RPMI7951 (cell line): ENCODE data around the gene ZNRF1. TPM values are rescaled to one million over a fixed set of nuclear protein-coding genes. Genes with fewer than 3 reads are reported as not detected.
A peak's percentile ranks its signal among the peaks of the same experiment; 100 is the strongest.
"Not testable (repeated sequence)": the region's sequence is repeated elsewhere in the genome, so short reads cannot be mapped to it uniquely, and the experiment has no call there.

Experiments
- DNase-seq: peaks from one replicate; pipeline ENCODE4 v3.0.0-alpha.2; 2012; ENCODE audit warnings: low read depth
- total RNA-seq: library from RNA; depleted of rRNA; stranded (reverse); fragments of >200 nt; shearing (Covaris generic); gene quantifications from 2 replicates; pipeline ENCODE4 v1.2.3, GENCODE V29; 2014

ZNRF1 gene
- total RNA-seq, 1 experiment from 2014 or later: 12.0 TPM

DNA sequence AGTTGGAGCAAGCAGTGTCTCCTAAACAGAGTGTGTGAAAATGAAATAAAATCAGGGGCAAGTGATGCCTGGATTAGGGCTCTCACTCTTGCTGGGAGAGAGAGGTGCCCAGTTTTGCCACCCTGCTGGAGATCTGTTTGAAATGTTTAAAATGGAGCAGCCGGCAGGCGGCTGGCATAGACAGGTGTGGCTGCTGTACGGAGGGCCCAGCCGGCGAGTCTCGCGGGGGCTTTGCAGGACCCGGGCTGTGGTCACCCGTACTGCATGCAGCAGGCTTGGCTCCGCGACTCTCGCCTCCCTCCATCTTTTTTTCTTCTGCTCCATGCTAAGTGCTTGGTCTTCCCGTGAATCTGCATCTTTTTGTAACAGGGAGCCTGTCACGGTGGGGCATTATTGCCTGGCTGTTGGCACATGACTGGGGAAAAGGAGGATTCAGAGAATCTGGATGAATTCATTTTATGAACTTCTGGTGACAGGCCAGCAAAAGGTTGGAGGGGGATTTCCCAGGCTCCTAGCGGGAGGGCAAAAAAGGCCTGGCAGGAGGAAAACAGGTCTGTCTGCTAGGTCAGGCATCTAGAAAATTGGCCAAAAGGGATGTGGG lies 1.8 kb downstream of the ZNRF1 start:
- peak; percentile 29 for DNase-seq

- DNase-seq: no peak
Observed at GRCh38 chr16:75002474-75002873, 3.6 kb downstream of the ZNRF1 start.

DNA sequence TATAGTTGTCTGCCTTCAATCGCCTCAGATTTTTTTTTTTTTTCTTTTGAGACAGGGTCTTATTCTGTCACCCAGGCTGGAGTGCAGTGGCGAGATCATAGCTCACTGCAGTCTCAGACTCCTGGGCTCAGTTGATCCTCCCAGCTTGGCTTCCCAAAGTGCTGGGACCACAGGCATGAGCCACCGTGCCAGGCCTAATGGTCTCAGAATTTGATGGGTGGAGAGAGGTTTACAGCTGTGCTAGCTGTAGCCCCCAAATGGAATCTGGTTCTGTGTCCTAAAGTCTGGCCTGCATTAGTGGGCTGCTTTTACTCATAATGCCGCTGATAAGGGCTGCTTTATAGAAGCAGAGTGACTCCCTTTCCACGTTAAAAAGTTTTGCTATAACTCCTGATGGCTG lies 5.1 kb downstream of the ZNRF1 start:
- DNase-seq: no peak

DNA sequence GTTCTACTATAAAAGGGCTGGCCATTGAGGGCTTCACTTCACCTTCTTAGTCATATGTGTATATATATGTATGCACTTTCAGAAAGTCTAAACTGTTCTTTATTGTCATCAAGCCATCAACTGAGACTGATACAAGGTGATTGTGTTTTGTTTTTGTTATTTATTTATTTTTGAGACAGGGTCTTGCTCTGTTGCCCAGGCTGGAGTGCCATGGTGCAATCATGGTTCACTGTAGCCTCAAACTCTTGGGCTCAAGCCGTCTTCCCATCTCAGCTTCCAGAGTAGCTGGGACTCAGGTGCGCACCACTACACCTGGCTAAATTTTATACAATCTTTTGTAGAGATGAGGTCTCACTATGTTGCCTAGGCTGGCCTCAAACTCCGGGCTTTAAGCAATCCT lies 5.6 kb downstream of the ZNRF1 start:
- no peak for DNase-seq

- no peak for DNase-seq
Observed at GRCh38 chr16:75005697-75006096, 6.9 kb downstream of the ZNRF1 start.

DNA sequence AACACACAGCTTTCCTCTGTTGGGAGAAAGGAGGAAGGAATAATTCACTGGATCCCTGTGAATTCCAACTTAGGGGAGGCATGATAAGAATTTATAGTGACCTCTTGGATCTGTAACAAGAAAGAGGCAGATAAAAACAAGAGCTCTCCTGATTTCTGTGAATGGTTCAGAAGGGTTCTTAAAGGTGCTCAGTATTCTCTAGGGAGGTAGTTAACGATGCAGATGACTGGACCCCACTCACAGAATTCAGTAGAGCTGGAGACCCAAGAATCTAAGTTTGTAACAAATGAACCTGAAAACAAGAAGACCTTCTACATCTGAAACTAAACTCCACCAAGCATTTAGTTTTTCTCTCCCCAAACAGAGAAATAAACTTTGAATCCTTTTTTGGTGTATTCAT lies 8.6 kb downstream of the ZNRF1 start:
- no peak for DNase-seq

DNA sequence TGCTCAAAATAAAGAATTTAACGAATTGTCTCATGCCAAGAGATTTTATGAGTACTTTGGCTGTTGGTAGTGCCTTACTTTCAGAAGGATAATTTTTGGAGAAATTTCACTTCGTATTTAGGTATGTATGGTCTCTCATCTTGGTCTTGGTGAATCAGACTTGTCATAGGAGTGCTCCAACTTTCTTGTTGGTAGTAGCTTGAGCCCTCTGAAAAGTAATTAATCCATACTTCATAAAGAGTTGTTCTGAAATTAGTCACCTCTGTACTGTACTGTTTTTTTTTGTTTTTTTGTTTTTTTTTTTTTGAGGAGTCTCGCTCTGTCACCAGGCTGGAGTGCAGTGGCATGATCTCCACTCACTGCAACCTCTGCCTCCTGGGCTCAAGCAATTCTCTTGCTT lies 11.6 kb downstream of the ZNRF1 start:
- no peak for DNase-seq

- DNase-seq: peak; percentile 87
Observed at GRCh38 chr16:75011634-75012307, 12.9 kb downstream of the ZNRF1 start.

- no peak for DNase-seq
Observed at GRCh38 chr16:75012380-75013081, 13.7 kb downstream of the ZNRF1 start.

DNA sequence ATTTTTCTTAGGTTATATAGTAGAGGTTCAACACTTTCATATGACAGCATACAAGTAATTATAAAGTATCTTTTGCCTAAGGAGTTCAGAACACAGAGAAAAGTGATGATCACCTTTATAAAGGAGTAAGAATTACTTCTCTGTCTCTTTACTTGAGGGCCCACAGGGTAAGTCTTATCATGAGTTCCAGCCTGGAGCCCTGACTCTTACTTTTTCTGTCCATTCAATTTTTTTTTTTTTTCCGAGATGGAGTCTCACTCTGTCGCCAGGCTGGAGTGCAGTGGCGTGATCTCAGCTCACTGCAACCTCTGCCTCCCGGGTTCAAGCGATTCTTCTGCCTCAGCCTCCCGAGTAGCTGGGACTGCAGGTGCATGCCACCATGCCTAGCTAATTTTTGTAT lies 14.3 kb downstream of the ZNRF1 start:
- not testable (repeated sequence) for DNase-seq

GRCh38 chr16:75014318-75014717 lies 15.5 kb downstream of the ZNRF1 start:
- no peak for DNase-seq

GRCh38 chr16:75016451-75017081 lies 17.7 kb downstream of the ZNRF1 start:
- DNase-seq: not testable (repeated sequence)

DNA sequence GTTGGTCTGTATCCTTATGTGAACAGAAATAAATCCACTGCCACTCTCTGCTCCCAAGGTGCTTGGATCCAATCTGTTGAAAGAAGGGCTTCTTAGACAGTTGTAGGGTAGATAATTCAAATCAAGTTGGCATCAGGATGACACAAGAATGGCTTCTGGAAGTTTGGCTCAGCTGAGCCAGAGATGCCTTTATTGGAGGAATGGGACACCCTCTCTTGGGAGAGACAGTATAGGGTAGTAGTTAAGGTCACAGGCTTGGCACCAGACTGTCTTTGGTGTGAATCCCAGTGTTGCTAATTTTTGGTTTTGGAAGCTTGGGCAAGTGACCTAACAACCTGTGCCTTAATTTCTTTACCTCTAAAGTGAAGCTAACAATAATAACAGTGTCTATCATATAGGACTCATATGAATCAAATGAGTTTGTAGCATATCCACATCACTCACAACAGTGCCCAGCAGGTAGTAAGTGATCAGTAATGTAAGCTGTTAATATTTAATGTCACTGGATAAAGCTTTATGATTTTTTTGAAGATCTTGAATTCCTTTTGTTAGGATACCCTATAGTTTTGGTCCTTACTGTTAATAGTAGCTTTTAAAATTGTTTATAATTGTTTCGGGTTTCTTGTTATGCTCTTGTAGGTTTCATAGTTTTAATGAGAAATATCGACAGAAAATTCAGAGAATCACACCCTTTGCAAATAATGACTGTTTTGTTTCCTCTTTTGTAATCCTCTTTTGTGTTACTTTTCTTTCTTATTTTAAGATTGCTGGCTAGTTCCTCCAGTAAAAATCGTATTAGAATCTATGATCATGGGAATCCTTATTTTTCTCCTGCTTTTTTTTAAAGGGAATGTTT lies 19.1 kb downstream of the ZNRF1 start:
- no peak for DNase-seq

GRCh38 chr16:75019007-75019406 lies 20.2 kb downstream of the ZNRF1 start:
- no peak for DNase-seq

GRCh38 chr16:75019586-75019985 lies 20.8 kb downstream of the ZNRF1 start:
- no peak for DNase-seq

DNA sequence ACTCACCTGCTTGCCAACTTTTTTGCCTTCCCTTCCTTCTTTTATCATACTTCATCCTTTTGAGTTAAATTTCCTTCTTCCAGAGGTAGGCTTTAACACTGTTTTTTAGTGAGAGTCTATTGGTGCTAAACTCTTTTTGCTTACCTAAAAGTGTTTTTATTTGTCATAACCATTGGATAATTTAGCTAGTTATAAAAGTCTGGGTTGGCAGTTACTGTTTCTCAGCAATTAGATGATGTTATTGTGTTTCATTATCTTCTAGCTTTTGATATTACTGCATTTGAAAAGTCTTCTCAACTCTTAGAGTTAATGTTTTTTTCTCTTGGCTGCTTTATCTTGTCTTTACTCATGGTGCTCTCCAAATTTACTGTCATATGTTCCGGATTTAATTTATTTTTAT lies 22.6 kb downstream of the ZNRF1 start:
- DNase-seq: no peak

DNA sequence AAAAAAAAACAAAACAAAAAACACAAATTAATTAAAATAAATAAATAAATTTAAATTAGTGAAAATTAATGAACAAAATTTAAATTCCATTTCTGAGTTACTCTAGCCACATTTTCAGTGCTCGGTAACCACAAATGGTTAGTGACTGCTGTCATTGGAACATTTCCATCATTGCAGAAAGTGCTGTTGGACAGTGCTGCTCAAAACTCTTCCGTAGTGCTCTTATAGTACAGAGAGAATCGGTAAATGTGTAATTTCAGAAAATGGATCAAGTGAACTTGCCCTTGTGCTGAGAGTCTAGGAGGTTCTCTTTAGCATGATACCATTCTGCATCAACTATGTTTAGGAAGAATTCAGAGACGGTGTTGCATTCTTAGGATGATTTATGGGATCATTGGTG lies 23.7 kb downstream of the ZNRF1 start:
- DNase-seq: no peak

DNA sequence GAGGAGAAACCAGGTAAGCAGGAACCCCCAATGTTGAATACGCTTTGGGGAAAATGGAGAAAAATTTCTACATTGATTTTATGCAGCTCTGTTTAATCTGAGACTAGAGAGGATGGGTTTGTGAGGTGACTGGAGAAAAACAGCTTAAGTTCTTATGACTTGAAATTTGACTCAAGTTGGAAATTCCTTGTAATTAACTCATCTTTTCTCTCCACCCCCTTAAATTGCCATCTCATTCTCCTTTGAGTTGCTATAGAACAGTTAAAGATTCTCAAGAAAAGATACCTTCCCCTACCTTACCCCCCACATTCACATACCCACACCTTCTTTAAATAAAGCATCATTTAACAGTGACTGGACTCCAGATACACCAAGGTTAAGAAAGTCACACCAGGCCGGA lies 24.2 kb downstream of the ZNRF1 start:
- no peak for DNase-seq

DNA sequence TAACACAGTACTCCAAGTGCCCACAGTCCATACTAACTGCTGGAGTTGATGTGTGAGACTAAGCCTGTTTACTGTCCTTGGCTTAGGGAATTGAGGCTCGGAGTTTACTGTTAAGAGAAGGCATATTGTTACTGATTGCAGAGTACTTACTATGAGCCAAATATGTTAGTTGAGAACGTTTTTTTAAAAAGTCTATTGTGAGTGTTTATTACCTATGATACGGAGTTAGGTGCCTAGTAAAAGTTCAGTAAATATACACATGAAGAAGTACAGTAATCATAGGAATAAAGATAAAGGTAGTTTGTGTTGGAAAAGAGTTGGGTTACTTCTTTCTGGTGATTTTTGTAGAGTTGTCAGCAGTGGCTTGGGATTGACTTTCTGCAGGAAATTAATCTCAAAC lies 25.4 kb downstream of the ZNRF1 start:
- no peak for DNase-seq

GRCh38 chr16:75024594-75024993 lies 25.8 kb downstream of the ZNRF1 start:
- no peak for DNase-seq

- peak; percentile 22 for DNase-seq
Observed at GRCh38 chr16:75025761-75026160, 26.9 kb downstream of the ZNRF1 start.
